Right atrium auricular region (tissue), 2 donors: Measurements from ENCODE around the gene SEL1L3. TPM values are rescaled to one million over a fixed set of nuclear protein-coding genes. Genes with fewer than 3 reads are reported as not detected.

Source experiments
- DNase-seq: peaks from one replicate; pipeline ENCODE4 v3.0.0-alpha.2; 2019; ENCODE audit warnings: low spot score
- H3K27ac ChIP-seq, 2 donors: fragments of 200-600 bp; sonication (generic); 1 replicate in 1 of 2; 2 replicates in 1 of 2; pipeline ENCODE4 v1.5.1; 2016 to 2019
- H3K27me3 ChIP-seq, 2 donors: fragments of 200-600 bp; sonication (generic); one replicate each; pipeline versions ENCODE4 v1.5.1 to v1.6.0; 2017 to 2019
- H3K36me3 ChIP-seq: fragments of 200-600 bp; sonication (generic); one replicate; pipeline ENCODE4 v1.5.1; 2016
- H3K4me1 ChIP-seq, 2 donors: fragments of 200-600 bp; sonication (generic); one replicate each; pipeline versions ENCODE4 v1.5.1 to v1.6.0; 2017 to 2019
- H3K4me3 ChIP-seq, 2 donors: fragments of 200-600 bp; sonication (generic); 1 replicate in 1 of 2; 2 replicates in 1 of 2; pipeline ENCODE4 v1.5.1; 2017 to 2019; ENCODE audit warnings: mild to moderate bottlenecking in 1 of 2, moderate library complexity in 1 of 2
- H3K9me3 ChIP-seq, 2 donors: fragments of 200-600 bp; sonication (generic); one replicate each; pipeline ENCODE4 v1.5.1; 2019
- total RNA-seq, 2 donors: library from RNA; depleted of rRNA; stranded (reverse); fragments of >200 nt; gene quantifications; one replicate each; pipeline ENCODE4 v1.1.0, GENCODE V29; 2016
- TF ChIP-seq, protein P1 (sequence below), 2 donors: fragments of 200-600 bp; sonication (generic); IDR thresholded peaks; one replicate each; pipeline ENCODE4 v1.5.1; 2019; ENCODE audit warnings: antibody characterized with exemption in 2 of 2

The SEL1L3 gene
- total RNA-seq, 2 donors from 2014 or later = 5.4 to 7.2 TPM

GRCh38 chr4:25700661-25701060, 162.1 kb downstream of the SEL1L3 start:
- Histone ChIP-seq H3K27me3 (no peaks in the 10 kb centered on the region), H3K27ac (no peak overlapping the region), H3K9me3 (no peaks in the 10 kb centered on the region), H3K4me3 (no peak overlapping the region), H3K36me3 (no peaks in the 10 kb centered on the region), H3K4me1 (no peaks in the 10 kb centered on the region)
- TF ChIP-seq, protein P1, sequence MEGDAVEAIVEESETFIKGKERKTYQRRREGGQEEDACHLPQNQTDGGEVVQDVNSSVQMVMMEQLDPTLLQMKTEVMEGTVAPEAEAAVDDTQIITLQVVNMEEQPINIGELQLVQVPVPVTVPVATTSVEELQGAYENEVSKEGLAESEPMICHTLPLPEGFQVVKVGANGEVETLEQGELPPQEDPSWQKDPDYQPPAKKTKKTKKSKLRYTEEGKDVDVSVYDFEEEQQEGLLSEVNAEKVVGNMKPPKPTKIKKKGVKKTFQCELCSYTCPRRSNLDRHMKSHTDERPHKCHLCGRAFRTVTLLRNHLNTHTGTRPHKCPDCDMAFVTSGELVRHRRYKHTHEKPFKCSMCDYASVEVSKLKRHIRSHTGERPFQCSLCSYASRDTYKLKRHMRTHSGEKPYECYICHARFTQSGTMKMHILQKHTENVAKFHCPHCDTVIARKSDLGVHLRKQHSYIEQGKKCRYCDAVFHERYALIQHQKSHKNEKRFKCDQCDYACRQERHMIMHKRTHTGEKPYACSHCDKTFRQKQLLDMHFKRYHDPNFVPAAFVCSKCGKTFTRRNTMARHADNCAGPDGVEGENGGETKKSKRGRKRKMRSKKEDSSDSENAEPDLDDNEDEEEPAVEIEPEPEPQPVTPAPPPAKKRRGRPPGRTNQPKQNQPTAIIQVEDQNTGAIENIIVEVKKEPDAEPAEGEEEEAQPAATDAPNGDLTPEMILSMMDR (IDR thresholded peaks at IDR 0.05) = no peak
- no peak for DNase-seq

DNA sequence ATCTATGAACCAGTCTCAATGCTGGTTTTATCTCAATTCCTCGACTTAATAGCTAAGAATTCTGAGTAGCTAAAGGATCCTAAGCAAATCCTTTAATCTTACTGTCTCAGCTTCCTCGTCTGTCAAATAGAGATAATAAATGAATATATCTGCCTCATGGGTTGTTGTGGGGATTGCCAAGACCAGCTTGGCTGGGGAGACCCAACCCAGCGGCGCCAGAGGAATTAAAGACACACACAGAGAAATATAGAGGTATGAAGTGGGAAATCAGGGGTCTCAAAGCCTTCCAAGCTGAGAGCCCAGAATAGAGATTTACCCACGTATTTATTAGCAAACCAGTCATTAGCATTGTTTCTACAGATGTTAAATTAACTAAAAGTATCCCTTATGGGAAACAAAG, 165.3 kb downstream of the SEL1L3 start:
- Histone ChIP-seq H3K4me3 (no peak overlapping the region), H3K4me1 (no peaks in the 10 kb centered on the region)
- TF ChIP-seq, protein P1 (IDR thresholded peaks at IDR 0.05) = no peak

More for the DNA sequence above, 165.3 kb downstream of the SEL1L3 start:
- DNase-seq = no peak
- Histone ChIP-seq H3K27ac (no peak overlapping the region), H3K36me3 (no peaks in the 10 kb centered on the region), H3K27me3 (no peaks in the 10 kb centered on the region), H3K9me3 (no peaks in the 10 kb centered on the region)

Other genes starting within 250 kb of the SEL1L3 start
- gene SLC34A2, start 207.1 kb downstream of the SEL1L3 start, total RNA-seq = not detected
- 10 to 100 TPM; 27.8 to 52.1 TPM for gene SMIM20, start 51.2 kb upstream of the SEL1L3 start, total RNA-seq